Stimulated activated CD4-positive, alpha-beta T cell treated with anti-CD3 and anti-CD28 coated beads, Interleukin-12 subunit alpha, Interleukin-12 subunit beta, amount 100 ng/mL, for 48 hours (primary cell): ENCODE data around the gene EPHA6.
"Not testable (repeated sequence)": the region's sequence is repeated elsewhere in the genome, so short reads cannot be mapped to it uniquely, and the experiment has no call there.

ENCODE experiments used
- DNase-seq, 3 donors: peaks; one replicate each; pipeline ENCODE4 v3.0.0-alpha.2; 2020; ENCODE audit warnings: low read depth in 2 of 3, low spot score in 1 of 3

EPHA6 gene

DNA sequence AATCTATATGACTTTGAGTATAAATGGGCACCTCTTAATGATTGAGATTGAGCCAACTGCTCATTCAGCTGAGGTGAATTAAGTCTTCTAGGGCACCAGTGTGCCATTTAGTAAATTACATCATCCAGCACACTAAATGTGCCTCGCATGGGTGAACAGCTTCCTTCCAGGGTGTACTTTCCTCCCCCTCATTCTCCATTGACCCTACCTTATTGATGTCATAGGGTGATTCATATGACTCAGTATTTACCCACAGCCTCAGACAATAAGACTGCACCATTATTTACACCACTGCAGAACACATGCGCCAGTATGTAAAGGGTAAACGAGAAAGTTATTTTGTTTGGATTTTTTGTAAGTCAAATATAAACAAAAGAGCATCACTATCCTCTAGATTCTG is 765.0 kb downstream of the EPHA6 start:
- DNase-seq, result no peak

DNA sequence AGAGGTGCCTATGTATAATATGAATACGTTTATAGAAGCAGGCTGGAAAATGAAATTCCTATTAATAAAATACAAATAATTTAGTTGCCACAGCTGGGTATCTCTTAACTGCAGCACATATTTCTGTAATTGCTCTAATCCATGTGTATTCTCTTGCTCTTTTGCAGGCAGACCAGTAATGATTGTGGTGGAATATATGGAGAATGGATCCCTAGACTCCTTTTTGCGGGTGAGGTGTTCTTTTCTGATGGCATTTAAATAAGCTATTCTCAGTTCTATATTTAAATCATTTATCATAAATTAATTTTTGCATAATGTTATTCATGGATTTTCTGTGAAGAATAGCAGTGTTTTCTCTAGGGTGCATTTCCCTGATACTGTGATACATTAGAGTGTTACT is 796.2 kb downstream of the EPHA6 start:
- DNase-seq, result no peak

DNA sequence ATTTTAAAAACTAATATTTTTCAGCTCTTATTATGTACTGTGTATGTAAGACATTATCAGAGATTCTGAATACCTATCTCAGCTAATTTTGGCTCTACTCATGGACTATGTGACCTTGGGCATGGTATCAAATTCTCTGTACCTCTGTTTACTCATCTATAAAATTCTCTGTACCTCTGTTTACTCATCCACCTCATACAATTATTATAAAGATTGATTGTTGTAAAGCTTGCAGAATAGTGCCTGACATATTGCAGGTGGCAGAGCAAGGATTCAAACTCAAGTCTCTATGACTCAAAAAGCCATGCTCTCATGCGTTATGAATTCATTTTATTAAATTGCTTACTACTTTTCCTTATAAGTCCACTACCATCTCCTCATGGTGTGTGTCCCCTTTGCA is 798.2 kb downstream of the EPHA6 start:
- no peak for DNase-seq

DNA sequence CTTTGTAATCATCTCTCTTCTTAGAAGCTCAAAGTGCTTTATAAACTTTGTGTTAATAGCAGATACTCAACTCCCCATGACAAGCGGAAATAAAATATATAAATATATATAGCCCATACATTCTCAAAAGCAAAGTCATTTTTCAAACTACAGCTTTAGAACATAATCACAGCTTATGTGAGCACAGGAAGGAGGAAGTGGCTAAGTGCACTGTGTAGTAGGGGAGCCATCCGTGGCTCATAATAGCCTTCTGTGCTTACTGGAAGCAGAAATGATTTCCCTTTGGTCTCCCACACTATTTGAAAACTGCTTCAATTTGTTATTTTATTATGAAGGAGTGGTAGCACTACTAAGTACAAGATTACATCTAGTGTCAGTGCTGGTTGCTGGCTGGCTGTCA is 798.7 kb downstream of the EPHA6 start:
- no peak for DNase-seq

DNA sequence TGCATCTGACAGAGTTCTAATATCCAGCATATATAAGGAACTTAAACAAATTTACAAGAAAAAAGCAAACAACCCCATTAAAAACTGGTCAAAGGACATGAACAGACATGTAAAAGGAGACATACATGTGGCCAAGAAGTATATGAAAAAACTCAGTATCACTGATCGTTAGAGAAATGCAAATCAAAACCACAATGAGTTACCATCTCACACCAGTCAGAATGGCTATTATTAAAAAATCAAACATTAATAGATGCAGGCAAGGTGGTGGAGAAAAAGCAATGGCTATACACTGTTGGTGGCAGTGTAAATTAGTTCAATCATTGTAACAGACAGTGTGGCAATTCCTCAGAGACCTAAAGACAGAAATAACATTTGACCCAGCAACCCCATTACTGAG is 806.1 kb downstream of the EPHA6 start:
- not testable (repeated sequence) for DNase-seq

DNA sequence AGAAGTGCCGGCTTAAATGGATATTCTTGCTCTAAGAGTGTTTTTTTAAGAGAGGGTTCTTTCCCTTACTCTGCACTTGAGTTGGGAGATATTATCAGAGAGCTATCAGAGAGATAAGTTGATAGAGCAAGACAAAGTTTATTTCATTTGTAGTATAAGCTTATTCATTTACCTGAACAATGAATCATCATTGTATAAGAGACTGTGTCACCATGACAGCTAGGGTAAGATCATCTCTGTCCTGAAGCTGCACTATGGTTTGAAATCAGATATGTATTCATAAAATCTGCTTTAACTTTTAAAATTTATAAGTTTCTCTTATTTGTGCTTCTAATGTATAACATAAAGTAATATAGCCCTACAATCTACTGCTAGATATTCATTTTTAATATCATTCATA is 822.1 kb downstream of the EPHA6 start:
- DNase-seq, result no peak

DNA sequence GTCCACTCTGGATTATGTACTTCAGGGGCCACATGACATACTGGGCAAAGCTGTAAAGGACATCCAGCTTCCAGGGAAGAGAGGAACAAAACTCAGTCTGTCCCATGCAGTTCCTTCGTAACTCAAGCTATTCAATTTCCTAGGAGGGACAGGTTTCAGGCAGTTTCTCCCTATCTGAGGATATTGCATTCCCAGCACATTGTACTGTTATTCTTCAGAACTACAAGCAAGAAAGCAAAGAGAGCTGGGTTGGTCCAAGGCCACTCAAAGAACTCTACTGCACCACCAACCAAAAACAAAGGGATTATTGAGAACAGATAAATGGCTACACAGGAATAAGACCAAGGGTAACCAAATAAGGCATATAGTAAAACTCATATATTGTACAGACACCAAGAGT is 832.5 kb downstream of the EPHA6 start:
- DNase-seq, result no peak

DNA sequence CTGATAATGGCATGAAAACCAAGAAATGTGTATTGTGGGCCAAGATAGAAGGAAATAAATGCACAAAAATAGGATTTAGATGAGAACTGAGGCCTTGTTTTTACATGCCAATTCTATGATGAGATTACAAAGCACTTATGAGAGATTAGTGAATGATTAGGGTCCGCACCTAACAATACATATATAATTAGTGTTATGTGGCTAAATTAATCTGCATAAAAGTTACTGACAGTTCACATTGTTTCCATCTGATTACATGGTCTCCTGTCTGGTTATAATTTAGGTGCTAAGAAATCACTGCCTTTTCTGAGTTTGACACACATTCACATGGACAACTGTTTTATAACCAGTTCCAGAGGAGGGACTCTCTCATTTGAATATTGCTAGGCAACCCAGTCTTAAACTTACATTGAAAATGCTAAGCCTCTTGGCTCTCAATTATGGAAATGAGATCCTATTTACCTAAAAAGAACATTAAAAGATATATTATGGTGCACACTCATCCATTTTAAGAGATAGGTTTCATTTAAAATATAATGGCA is 833.1 kb downstream of the EPHA6 start:
- DNase-seq, result no peak

DNA sequence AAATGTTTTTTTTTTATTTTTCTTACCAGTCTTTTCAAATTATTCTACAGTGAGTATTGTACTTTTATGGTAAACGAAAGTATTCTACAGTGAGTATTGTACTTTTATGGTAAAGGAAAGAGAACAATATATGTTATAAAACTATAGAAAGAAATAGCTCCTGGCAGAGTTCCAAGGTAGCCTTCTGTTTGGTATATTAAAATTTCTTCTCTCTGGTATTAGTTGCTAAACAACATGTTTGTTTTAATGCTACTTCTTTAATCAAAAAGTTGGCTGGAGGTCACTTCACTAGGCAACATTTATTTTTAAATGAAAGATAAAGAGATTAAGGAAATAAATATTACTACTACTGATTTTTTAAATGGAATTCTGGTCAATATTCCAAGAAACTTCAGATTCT is 841.6 kb downstream of the EPHA6 start:
- DNase-seq, result no peak

DNA sequence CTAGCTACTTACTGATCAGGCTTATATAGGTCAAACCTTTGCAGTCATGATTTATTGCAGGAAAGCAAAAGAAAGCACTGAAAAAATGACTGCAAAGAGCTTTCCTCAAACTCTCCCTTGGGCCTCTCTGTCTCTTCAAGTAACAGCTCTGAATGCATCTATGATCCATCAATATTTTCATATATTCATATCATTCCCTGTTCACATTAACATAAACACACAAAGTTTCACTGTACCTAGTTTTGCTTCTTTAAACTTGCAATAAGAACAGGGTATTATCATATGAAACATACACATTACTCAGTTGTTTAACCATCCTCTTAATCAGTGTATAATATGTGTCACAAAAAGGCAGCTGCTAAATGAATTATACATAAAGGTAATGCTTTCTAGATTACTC is 842.2 kb downstream of the EPHA6 start:
- DNase-seq, result no peak

DNA sequence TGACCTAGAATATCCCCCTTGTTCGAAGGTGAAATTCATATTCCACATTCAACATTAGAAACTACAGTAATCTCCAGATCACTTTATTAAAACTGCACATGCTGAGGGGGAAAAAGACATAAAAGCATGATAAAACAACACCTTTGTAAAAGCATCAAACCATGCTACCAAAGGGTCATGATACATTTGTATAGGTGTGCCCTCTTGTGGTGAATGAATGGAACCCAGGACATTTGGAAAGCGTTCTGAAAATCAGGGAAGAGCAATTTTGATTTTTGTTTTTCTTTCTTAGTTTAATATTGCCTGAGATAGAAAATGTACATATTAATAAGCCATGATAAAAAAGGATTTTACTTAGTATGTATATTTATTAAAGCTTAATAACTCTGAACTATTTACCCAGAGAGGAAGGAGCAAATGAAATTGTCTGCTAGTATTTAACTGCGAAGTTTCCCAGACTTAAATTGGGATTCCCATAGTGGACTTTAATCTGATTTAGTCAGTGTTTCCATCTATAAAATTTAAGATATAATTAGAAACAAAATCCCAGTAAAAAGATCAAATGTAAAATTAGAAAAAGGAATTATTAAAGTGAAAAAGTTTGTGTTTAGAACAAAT is 844.4 kb downstream of the EPHA6 start:
- no peak for DNase-seq

DNA sequence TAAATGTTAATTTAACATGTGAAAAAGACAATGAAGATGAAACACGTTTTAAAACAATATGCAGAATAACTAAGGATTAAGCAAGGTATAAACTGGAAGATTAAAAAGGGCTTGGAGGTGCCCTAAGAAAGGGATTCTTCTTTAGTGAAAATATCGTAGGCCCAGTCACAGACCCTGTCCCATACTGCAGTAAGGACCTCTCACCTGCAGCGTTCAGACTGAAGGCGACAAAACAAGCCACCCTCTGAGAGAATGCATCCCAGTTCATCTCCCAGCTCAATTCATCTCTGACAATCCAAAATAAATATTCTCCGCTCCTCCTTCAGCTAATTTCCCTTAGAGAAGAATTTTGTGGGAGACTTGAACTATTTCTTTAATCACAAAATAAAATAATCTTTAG is 847.9 kb downstream of the EPHA6 start:
- DNase-seq, result no peak

DNA sequence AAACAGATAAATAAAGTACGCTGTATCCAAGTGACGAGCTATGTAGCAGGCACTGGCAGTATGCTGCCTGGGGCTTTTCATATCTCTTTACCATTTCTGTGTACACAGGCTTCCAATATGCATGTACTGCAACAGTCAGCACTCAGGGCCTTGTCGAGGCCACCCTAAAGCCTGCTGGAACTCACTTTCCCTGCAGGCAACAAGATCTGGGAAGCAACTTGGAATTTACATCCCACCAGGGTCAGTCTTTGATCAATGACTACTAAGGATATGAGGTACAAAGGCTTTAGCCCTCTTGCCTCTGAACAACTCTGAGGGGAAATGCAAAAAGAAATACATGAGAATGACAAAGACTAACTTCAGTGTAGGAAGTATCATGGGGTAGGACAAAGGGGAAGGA is 848.4 kb downstream of the EPHA6 start:
- no peak for DNase-seq

DNA sequence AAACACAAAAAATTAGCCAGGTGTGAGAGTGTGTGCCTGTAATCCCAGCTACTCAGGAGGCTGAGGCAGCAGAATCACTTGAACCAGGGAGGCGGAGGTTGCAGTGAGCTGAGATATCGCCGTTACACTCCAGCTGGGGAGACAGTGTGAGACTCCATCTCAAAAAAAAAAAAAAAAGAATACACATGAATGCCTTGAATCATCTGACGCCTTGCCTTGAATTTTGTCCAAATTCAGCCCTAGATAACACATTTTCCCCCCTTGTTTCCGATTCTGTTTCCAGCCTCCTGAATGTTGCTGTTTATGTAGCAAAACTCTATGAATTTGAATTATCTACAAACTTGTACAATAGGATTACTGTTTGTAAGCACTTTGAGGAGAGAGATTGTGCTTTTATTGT is 851.5 kb downstream of the EPHA6 start:
- no peak for DNase-seq

DNA sequence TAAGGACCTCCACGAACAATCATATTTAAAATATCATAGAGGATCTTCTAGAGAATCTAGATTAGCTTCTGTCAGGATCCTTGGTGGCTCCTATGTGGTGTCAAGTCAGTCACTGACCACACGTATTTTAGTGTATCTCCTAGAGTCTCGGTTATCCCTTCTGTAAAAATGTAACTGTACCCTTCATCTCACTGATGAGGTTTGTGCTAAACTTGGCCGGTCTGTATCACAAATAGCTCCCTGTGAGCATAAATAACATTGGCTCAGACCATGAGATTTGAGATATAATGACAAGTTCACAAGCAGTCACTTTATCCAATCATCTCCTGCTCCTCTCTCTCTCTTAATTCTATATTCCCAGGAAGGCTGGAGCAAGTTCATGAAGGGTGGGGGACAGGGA is 856.6 kb downstream of the EPHA6 start:
- DNase-seq, result no peak

DNA sequence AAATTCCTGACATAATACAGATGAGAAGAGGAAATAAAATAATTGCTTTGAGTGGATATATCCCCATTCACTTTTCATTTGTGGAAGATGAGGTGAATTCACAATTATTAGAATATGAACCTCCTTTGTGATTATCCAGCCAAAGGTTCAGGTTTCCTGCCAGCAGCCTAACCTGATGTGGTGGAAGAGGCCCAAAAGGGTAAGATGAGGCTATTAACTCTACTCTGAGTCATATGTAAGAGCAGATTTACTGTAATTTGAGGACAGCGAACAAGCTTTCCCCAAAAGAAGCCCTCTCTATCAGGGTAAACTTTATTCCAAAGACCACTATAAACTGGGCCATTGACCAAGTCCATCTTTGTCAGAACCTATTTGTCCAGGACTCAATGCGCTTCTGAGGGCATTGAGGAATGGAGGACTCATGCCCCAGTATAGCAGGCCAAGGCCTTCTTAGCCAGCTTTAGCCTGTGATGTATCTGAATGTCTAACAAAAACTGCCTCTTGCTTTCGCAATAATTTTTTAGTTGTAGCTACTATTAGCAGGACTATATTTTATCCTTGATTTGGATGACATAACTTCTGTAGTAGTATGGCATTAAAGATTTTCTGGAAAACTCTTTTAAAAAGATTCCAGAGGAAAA is 859.1 kb downstream of the EPHA6 start:
- no peak for DNase-seq

DNA sequence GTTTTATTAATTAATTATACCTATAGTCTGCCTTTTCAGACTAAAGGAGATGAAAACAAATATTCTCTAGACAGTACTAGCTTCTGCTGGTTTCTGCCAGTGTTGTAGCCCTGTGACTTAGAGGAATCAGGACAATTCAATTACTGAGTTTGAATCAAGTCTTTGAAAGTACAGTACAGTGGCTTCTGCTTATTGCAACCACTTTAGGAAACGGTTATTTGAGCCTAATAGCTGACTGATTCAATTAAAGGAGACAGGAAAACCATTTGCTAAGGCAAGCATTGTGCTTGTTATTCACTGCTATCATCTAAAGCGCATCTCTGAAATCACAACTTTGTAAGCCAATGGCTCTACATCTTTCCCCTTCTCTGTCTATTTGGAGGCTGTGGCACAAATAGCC is 860.1 kb downstream of the EPHA6 start:
- no peak for DNase-seq

DNA sequence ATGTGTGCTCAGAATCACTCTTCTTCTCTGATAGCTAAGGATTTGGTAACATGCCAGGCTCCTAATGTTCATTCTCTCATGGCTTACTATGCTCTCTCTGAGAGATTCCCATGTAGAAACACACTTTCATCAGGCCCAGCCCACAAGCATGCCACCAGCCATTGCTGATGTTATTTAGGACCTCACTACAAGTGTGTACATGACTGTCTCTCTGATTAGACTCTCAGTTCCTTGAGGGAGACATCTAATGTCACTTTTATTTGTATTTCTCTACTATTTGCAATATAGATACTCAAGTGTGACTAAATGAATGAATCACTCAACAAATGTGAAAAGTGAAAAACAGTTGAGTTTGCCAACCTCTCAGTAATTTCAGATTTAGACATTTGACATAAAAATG is 865.8 kb downstream of the EPHA6 start:
- no peak for DNase-seq

DNA sequence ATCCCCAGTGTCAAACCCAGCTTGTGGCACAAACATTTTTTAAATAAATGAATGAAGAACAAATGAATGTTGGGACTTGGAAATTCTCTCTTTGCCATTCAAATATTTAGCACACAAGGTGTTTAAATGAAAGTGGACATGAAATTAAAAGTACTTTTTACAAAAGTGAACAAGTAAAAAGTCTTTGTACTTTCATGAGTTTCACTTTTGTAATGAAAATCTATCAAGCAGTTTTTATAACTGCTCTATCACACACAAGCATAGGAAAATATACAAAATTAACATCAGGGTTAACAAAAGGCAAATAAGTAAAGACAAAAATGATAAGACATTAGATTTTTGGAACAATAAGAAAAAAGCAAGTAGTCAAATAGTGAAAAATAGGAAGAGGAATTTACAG is 866.3 kb downstream of the EPHA6 start:
- no peak for DNase-seq

DNA sequence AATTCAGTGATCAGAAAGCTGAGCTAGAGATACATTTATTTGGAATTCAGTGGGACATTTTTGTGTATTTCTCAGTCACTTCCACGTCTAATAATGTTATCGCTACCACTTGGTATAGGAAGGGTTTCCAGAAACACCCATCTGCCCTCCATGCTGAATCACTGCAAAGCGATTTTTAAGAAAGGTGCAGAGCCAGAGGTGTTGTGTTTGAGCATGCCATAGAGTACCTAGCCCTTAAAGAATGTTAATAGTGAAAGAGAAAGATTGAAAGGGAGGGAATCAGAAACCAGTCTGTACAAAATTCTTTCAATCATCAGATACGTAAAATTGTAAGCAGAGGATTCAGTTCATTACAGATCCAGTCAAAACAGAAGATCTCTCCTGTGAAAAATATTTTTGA is 870.1 kb downstream of the EPHA6 start:
- no peak for DNase-seq

DNA sequence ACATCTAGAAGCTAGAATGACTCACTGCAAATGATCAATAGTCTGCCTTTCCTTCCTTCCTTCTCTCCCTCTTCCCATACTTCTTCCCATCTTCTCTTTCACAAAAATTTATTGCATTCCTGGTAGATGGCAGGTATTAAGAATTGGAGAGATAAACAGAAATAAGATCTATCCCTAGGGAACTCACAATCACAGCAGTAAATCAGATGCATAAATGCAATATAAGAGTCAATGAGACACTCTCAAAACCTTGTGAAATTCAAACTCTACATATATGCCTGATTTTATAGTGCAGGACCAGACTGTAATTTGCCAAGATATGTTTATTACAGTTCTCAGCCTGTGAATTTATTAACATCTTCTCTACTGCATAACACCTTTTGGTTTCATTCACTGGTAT is 871.9 kb downstream of the EPHA6 start:
- DNase-seq, result no peak

DNA sequence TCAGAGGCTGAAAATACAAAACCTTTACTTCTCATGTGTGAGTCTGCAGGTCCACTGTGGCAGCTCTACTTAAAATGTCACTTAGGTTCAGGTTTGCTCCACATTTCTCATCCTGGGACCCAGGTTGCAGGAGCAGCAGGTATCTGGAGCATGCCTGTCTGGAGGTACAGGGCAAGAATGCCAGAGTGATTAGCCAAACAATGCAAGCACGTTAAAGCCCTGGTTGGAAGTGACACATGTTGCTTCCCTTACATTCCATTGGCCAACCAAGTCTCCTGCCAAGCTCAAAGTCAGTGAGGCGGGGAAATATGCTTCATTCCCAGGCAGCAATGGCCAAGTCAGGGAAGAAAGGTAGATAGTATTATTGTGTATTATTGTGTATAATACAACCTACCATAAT is 873.3 kb downstream of the EPHA6 start:
- no peak for DNase-seq

DNA sequence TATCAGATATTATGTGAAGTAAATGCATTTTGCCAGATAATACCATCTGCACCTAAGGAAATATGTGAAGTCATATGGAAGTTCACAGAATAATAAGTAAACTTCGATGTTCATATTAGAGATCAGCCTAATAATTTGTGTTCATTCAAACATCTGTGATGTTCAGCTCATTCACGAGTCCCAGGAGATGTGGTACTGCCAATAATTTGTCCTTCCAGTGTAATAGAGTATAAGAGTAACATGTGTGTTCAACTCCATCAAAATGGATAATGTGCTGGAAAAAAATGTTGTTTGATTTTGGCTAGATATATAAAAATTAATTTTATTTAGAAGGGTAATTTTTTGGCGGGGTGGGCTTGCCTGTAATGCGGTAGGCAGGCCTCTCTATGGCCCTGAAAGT is 874.7 kb downstream of the EPHA6 start:
- DNase-seq, result no peak
